Rectal smooth muscle tissue (tissue), 1 donor: ENCODE measurements around the gene PEX14.

Experiments
- H3K27ac ChIP-seq: one replicate; pipeline ENCODE4 v1.7.0; 2013; ENCODE audit warnings: low read depth, low read length, inconsistent platforms
- H3K27me3 ChIP-seq: one replicate; pipeline ENCODE4 v1.7.0; 2013; ENCODE audit warnings: low read length; ENCODE audit not compliant: control insufficient read depth, insufficient read depth
- H3K36me3 ChIP-seq: one replicate; pipeline ENCODE4 v1.7.0; 2013; ENCODE audit warnings: low read length; ENCODE audit not compliant: control insufficient read depth, insufficient read depth
- H3K4me1 ChIP-seq: one replicate; pipeline ENCODE4 v1.7.0; 2013; ENCODE audit warnings: low read length; ENCODE audit not compliant: control insufficient read depth, insufficient read depth
- H3K4me3 ChIP-seq: one replicate; pipeline ENCODE4 v1.7.0; 2013; ENCODE audit warnings: low read length
- H3K9ac ChIP-seq: one replicate; pipeline ENCODE4 v1.7.0; 2013; ENCODE audit warnings: low read length

Gene PEX14

GRCh38 chr1:10635085-10635896 is 160.5 kb downstream of the PEX14 start:
- no peaks in the 10 kb centered on the region for H3K27me3 ChIP-seq
- H3K36me3 ChIP-seq = peaks cover 8% of the 10 kb centered on the region
- H3K27ac ChIP-seq = peak overlapping the region; percentile 77
- peaks cover 16% of the 10 kb centered on the region for H3K4me1 ChIP-seq
- no peak overlapping the region for H3K4me3 ChIP-seq
- H3K9ac ChIP-seq = no peak overlapping the region

GRCh38 chr1:10635992-10636391 is 161.2 kb downstream of the PEX14 start:
- peaks cover 8% of the 10 kb centered on the region for H3K36me3 ChIP-seq
- H3K27me3 ChIP-seq = no peaks in the 10 kb centered on the region
- no peak overlapping the region for H3K4me3 ChIP-seq
- H3K27ac ChIP-seq = peak overlapping the region; percentile 77
- H3K9ac ChIP-seq = no peak overlapping the region
- H3K4me1 ChIP-seq = peaks cover 23% of the 10 kb centered on the region

- peaks cover 25% of the 10 kb centered on the region for H3K4me1 ChIP-seq
- H3K4me3 ChIP-seq = no peak overlapping the region
- H3K27me3 ChIP-seq = no peaks in the 10 kb centered on the region
- no peak overlapping the region for H3K9ac ChIP-seq
- H3K27ac ChIP-seq = peak overlapping the region; percentile 66
- H3K36me3 ChIP-seq = peaks cover 11% of the 10 kb centered on the region
Observed at GRCh38 chr1:10637400-10637799, 162.7 kb downstream of the PEX14 start.

- H3K36me3 ChIP-seq = peaks cover 13% of the 10 kb centered on the region
Observed at GRCh38 chr1:10637834-10638558, 163.2 kb downstream of the PEX14 start.

GRCh38 chr1:10638559-10639005 is 163.8 kb downstream of the PEX14 start:
- H3K4me3 ChIP-seq = no peak overlapping the region
- peaks cover 25% of the 10 kb centered on the region for H3K4me1 ChIP-seq
- H3K36me3 ChIP-seq = peaks cover 13% of the 10 kb centered on the region
- peak overlapping the region; percentile 66 for H3K27ac ChIP-seq
- H3K9ac ChIP-seq = no peak overlapping the region
- H3K27me3 ChIP-seq = no peaks in the 10 kb centered on the region

More at GRCh38 chr1:10637834-10638558, 163.2 kb downstream of the PEX14 start:
- Histone ChIP-seq H3K27me3 (no peaks in the 10 kb centered on the region), H3K27ac (peak overlapping the region; percentile 66), H3K4me1 (peaks cover 25% of the 10 kb centered on the region), H3K9ac (no peak overlapping the region), H3K4me3 (no peak overlapping the region)

- Histone ChIP-seq H3K27me3 (no peaks in the 10 kb centered on the region), H3K4me3 (no peak overlapping the region), H3K36me3 (peaks cover 14% of the 10 kb centered on the region), H3K4me1 (peaks cover 25% of the 10 kb centered on the region), H3K27ac (peak overlapping the region; percentile 70), H3K9ac (no peak overlapping the region)
Observed at GRCh38 chr1:10639011-10639774, 164.4 kb downstream of the PEX14 start.

GRCh38 chr1:10639775-10640578 is 165.2 kb downstream of the PEX14 start:
- Histone ChIP-seq H3K27ac (peak overlapping the region; percentile 70), H3K4me1 (peaks cover 24% of the 10 kb centered on the region), H3K4me3 (no peak overlapping the region), H3K27me3 (no peaks in the 10 kb centered on the region), H3K9ac (no peak overlapping the region), H3K36me3 (peaks cover 21% of the 10 kb centered on the region)

- Histone ChIP-seq H3K36me3 (peaks cover 26% of the 10 kb centered on the region), H3K4me3 (no peak overlapping the region), H3K4me1 (peaks cover 17% of the 10 kb centered on the region), H3K27ac (peak overlapping the region; percentile 70), H3K9ac (no peak overlapping the region), H3K27me3 (no peaks in the 10 kb centered on the region)
Observed at GRCh38 chr1:10640843-10641553, 166.2 kb downstream of the PEX14 start.

GRCh38 chr1:10641976-10642375 is 167.2 kb downstream of the PEX14 start:
- Histone ChIP-seq H3K9ac (no peak overlapping the region), H3K27me3 (no peaks in the 10 kb centered on the region), H3K4me1 (peaks cover 17% of the 10 kb centered on the region), H3K36me3 (peaks cover 29% of the 10 kb centered on the region), H3K4me3 (no peak overlapping the region), H3K27ac (peak overlapping the region; percentile 70)

GRCh38 chr1:10642403-10643080 is 167.8 kb downstream of the PEX14 start:
- Histone ChIP-seq H3K4me3 (no peak overlapping the region), H3K27ac (peak overlapping the region; percentile 57), H3K4me1 (peaks cover 17% of the 10 kb centered on the region), H3K27me3 (no peaks in the 10 kb centered on the region), H3K36me3 (peaks cover 29% of the 10 kb centered on the region), H3K9ac (no peak overlapping the region)
